ENCODE measurements around the gene STRA6.

GRCh38 chr15:74216949-74217348 lies 14.4 kb upstream of the STRA6 start:
- no peak for TF ChIP-seq CTCF (IDR thresholded peaks at IDR 0.05; ENCODE audit: borderline replicate concordance, extremely low read depth, low read length, poor library complexity, severe bottlenecking)
- TF ChIP-seq EZH2 (IDR thresholded peaks at IDR 0.05; ENCODE audit: borderline replicate concordance, low read depth, low read length, severe bottlenecking): no peak

Measured in DND-41 (cell line).